Brain microvascular endothelial cell (primary cell): ENCODE results near the gene UIMC1.

ENCODE experiments used
- DNase-seq: peaks from one replicate; pipeline ENCODE4 v3.0.0-alpha.2; 2020
- H3K27ac ChIP-seq: fragments of 250-450 bp; sonication (Bioruptor Pico); 2 replicates; pipeline ENCODE4 v1.5.1; 2020; ENCODE audit warnings: mild to moderate bottlenecking, moderate library complexity
- H3K27me3 ChIP-seq: fragments of 250-450 bp; sonication (Bioruptor Pico); replicated peaks from 2 replicates; pipeline ENCODE4 v1.5.1; 2020; ENCODE audit warnings: mild to moderate bottlenecking
- H3K36me3 ChIP-seq: fragments of 250-450 bp; sonication (Bioruptor Pico); replicated peaks from 2 replicates; pipeline ENCODE4 v1.5.1; 2020; ENCODE audit warnings: mild to moderate bottlenecking
- H3K4me3 ChIP-seq: 2 replicates; pipeline ENCODE4 v1.5.1; 2011; ENCODE audit warnings: low read depth, mild to moderate bottlenecking, control low read depth, low read length, moderate library complexity
- CTCF ChIP-seq: IDR thresholded peaks from 2 replicates; pipeline ENCODE4 v1.5.1; 2011; ENCODE audit warnings: low read depth, mild to moderate bottlenecking, moderate library complexity, low read length, control low read depth, inconsistent platforms; ENCODE audit errors: missing control alignments
- in situ Hi-C: cut with HindIII; loops from 2 replicates; pipeline ENCODE4 v1.10.0; 2017; ENCODE audit warnings: low sequenced_read_pairs, low pct_ligation_motif_present

The UIMC1 gene

GRCh38 chr5:177022386-177023302 lies 16.1 kb upstream of the UIMC1 start, which contains the start of gene ZNF346:
Gene ZNF346 (plus strand): TSS chr5:177022696. CDS start chr5:177022739, 43 bp downstream.
- Histone ChIP-seq H3K27me3 (no peaks in the 10 kb centered on the region), H3K36me3 (no peaks in the 10 kb centered on the region), H3K4me3 (peak within 1 kb of the TSS; percentile 92), H3K27ac (peak within 1 kb of the TSS; percentile 47)
- peak; percentile 49 for TF ChIP-seq CTCF
- DNase-seq: peak; percentile 85
- in situ Hi-C loops: no loop called here

- H3K4me3 ChIP-seq: no peak overlapping the region
- TF ChIP-seq CTCF: no peak
- no peak for DNase-seq
- no peaks in the 10 kb centered on the region for H3K27me3 ChIP-seq
- in situ Hi-C loops: no loop called here
- H3K27ac ChIP-seq: no peak overlapping the region
- no peaks in the 10 kb centered on the region for H3K36me3 ChIP-seq
Observed at GRCh38 chr5:177020033-177020432, 13.5 kb upstream of the UIMC1 start.

- Histone ChIP-seq H3K27me3 (no peaks in the 10 kb centered on the region), H3K36me3 (no peaks in the 10 kb centered on the region), H3K4me3 (no peak overlapping the region), H3K27ac (no peak overlapping the region)
- in situ Hi-C loops: no loop called here
- no peak for DNase-seq
- no peak for TF ChIP-seq CTCF
Observed at GRCh38 chr5:177018341-177018740, 11.8 kb upstream of the UIMC1 start.

- DNase-seq: no peak
- in situ Hi-C loops: no loop called here
- Histone ChIP-seq H3K4me3 (no peak overlapping the region), H3K27me3 (no peaks in the 10 kb centered on the region), H3K36me3 (no peaks in the 10 kb centered on the region), H3K27ac (no peak overlapping the region)
- TF ChIP-seq CTCF: no peak
Observed at GRCh38 chr5:177015156-177015555, 8.6 kb upstream of the UIMC1 start.

DNA sequence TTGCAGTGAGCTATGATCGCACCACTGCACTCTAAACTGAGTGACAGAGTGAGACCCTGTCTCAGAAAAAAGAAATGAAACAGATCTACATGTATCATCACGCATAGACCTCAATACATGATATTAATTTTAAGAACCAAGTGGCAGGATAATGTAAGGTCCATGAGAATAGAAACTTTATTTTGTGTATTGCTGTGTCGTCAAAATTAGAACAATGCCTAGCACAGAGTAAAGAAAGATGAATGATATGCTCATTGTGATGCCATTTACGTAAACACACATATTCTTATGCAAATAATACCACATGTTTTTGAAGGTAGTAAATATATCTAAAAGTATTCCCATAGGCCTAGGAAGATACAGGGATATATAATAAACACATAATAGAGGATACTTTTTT lies 3.6 kb upstream of the UIMC1 start:
- H3K27ac ChIP-seq: no peak overlapping the region
- no peak overlapping the region for H3K4me3 ChIP-seq
- no peaks in the 10 kb centered on the region for H3K27me3 ChIP-seq
- no peaks in the 10 kb centered on the region for H3K36me3 ChIP-seq
- no peak for DNase-seq
- in situ Hi-C loops: no loop called here
- no peak for TF ChIP-seq CTCF
